GM12865 (cell line): ENCODE results near the gene C19orf33.

Experiments used
- DNase-seq: peaks from one replicate; pipeline ENCODE4 v3.0.0; 2010; ENCODE audit warnings: low read depth
- H3K4me3 ChIP-seq: 2 replicates; pipeline ENCODE4 v1.5.1; 2011; ENCODE audit warnings: mild to moderate bottlenecking, low read depth, low read length, control low read depth
- TF ChIP-seq, protein P1 (sequence below): IDR thresholded peaks from 2 replicates; pipeline ENCODE4 v1.5.1; 2011; ENCODE audit warnings: low read length, control low read depth, low read depth, inconsistent platforms; ENCODE audit not compliant: insufficient read depth; ENCODE audit errors: missing control alignments

The C19orf33 gene

DNA sequence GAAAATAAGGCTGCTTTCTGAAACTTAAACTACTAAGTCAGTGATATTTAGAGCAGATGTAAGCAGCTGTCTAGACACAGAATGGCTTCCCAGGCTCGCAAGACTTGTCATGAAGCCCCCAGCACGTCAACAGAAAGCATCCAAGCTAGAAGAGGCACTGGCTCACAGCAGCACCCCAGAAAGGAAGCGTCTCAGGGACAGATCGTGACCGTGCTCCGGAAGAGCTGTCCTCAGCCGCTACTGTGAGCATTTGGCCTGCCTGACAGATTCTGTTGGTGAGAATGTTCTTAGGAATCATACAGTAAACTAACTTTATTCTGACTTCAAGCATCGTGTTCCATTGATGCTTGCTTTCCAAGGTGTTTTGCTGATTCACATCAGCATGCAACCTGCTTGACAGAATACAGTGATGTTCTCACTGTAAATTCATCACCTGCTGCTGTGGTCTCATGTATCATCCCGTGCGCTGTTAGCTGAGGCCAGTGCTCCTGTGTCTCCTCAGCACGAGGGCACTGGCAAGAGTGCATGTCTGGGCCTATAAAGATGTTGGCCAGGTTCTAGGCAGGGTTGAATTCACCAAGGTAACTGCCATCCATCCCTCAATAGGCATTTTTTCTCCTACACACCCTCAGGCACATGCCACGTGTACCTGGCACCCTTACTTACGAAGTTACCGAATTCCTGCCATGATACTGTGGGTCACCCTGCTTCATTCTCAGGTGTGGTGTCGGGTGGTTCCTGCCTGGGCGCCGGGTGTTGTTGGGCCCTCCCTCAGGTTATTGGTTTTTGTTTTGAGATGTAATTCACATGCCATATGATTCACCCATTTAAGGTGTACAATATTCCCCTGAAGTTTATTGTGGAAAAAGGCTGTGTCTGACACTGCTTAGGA lies 23.8 kb upstream of the C19orf33 start:
- TF ChIP-seq, protein P1, sequence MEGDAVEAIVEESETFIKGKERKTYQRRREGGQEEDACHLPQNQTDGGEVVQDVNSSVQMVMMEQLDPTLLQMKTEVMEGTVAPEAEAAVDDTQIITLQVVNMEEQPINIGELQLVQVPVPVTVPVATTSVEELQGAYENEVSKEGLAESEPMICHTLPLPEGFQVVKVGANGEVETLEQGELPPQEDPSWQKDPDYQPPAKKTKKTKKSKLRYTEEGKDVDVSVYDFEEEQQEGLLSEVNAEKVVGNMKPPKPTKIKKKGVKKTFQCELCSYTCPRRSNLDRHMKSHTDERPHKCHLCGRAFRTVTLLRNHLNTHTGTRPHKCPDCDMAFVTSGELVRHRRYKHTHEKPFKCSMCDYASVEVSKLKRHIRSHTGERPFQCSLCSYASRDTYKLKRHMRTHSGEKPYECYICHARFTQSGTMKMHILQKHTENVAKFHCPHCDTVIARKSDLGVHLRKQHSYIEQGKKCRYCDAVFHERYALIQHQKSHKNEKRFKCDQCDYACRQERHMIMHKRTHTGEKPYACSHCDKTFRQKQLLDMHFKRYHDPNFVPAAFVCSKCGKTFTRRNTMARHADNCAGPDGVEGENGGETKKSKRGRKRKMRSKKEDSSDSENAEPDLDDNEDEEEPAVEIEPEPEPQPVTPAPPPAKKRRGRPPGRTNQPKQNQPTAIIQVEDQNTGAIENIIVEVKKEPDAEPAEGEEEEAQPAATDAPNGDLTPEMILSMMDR, result no peak
- no peak overlapping the region for H3K4me3 ChIP-seq
- no peak for DNase-seq

DNA sequence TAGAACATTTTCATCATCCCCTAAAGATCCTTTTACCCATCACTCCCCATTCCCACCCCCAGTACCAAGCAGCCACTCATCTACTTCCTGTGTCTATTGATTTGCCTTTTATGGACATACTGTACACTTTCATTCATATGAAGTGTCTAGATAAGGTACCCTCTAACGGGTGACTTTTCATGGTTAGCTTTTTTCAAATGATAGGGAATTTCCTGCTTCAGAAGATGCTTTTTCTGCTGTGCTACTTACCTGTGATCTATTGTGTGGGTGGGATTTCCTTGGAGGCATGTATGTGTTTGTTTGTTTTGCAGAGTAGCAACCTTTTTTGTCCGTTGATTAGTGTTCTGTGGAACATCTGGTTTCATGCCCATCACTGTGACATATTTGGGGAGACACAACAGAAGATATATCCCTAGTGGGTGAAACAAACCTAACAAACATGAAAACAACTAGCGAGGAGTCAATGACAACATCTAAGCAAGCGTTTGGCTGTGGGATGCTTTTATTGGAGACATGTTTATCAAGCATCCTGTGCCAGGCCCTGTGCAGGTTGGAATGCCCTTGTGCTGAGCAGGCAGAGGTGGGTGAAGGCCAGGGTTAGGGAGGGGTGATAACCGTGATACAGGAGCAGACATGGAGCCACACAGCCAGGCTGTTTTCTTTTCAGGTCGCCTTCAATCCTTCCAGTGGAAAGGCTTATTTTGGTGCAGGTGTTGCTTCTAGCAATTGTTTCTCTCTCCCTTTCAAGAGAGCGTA lies 22.1 kb upstream of the C19orf33 start:
- TF ChIP-seq, protein P1, result no peak
- H3K4me3 ChIP-seq, result no peak overlapping the region
- DNase-seq, result no peak

DNA sequence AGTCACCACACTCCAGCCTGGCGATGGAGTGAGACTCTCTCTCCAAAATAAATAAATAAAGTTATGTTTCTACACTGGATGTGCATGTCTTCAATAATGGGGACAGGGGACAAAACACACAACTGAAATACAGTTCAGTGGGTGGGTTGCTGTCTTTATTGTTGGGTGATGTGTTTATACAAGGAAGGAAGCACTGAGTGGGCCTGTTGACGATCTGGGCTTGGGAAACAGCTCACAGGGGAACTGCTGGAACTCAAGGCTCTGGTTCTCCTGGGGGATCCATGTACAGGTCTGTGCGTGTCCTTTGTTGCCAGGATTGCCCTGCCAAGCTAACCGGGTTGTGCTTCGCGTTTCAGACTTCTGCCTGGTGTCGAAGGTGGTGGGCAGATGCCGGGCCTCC lies 20.8 kb upstream of the C19orf33 start:
- no peak overlapping the region for H3K4me3 ChIP-seq
- TF ChIP-seq, protein P1, result no peak
- DNase-seq, result no peak

DNA sequence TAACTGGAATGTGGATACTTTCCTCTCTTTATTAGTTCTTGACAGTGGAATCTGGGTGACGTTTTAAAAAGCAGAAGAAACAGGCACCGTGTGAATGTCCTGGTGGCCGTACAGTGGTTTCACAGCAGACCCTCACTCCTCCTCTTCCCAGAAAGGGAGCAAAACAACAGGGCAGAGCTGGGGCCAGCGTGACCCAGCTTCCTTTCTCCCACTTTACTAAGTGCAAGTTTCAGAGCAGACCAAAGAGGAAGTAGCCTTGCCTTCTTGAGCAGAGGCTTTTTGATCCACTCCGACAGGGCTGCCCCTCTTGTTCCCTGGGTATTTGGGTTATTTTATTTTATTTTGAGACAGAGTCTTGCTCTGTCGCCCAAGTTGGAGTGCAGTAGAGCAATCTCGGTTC lies 19.6 kb upstream of the C19orf33 start:
- DNase-seq, result peak; percentile 28
- TF ChIP-seq, protein P1, result no peak
- H3K4me3 ChIP-seq, result no peak overlapping the region

DNA sequence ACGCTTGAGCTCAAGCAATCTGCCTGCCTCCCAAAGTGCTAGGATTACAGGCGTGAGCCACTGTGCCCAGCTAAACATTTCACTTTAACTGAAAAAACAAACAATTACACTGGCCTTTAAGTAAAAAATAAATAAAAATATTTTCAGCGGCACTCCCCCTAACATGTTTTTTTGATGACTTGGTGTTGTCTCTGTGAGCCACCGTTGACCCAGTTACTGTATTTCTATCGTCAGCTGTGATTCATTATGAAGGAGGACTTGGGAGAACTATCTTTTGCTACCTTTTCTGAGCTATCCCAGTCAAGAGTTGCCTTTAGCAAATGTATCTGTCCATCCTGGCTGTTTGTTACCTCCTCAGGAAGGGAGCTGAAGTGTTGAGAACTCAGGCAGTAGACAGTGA lies 18.5 kb upstream of the C19orf33 start:
- TF ChIP-seq, protein P1, result no peak
- DNase-seq, result no peak
- H3K4me3 ChIP-seq, result no peak overlapping the region

DNA sequence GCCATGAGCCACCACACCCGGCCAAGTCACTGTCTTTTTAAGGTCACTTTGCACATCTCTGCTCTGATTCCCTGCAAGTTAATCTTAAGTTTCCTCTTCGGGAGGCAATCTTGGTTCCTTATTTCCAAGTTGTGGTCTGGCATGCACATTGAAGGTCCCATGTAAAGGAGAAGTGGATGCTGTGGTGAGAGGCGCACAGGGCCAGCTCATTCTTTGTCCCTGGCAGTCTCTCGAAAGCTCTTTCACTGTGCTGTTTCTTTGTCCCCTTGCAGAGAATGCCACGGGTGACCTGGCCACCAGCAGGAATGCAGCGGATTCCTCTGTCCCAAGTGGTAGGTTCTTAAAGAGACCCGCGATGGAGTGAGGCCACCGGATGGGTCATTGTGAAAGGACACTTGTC lies 16.4 kb upstream of the C19orf33 start:
- no peak for DNase-seq
- TF ChIP-seq, protein P1, result no peak

More for the DNA sequence above, 16.4 kb upstream of the C19orf33 start:
- H3K4me3 ChIP-seq, result no peak overlapping the region
